Tibial artery (tissue), 4 donors: ENCODE results near the gene CAMK2G.
A peak's percentile ranks its signal among the peaks of the same experiment; 100 is the strongest.

Source experiments
- DNase-seq, 2 donors: peaks; one replicate each; pipeline ENCODE4 v3.0.0-alpha.2; 2019
- H3K27ac ChIP-seq, 2 donors: fragments of 200-600 bp; sonication (generic) in 1 of 2; 1 replicate in 1 of 2; 2 replicates in 1 of 2; pipeline ENCODE4 v1.5.1; 2018 to 2019; ENCODE audit warnings: mild to moderate bottlenecking in 1 of 2
- H3K27me3 ChIP-seq, 2 donors: fragments of 200-600 bp; sonication (generic) in 1 of 2; one replicate each; pipeline versions ENCODE4 v1.5.1 to v1.6.0; 2016 to 2019
- H3K36me3 ChIP-seq, 3 donors: fragments of 200-600 bp; sonication (generic) in 2 of 3; one replicate each; pipeline ENCODE4 v1.5.1; 2016 to 2019; ENCODE audit warnings: mild to moderate bottlenecking in 2 of 3
- H3K4me1 ChIP-seq, 4 donors: fragments of 200-600 bp; sonication (generic) in 2 of 4; 1 replicate in 3 of 4; 2 replicates in 1 of 4; pipeline ENCODE4 v1.5.1; 2016 to 2019
- H3K4me3 ChIP-seq, 2 donors: fragments of 200-600 bp; sonication (generic) in 1 of 2; 1 replicate in 1 of 2; 2 replicates in 1 of 2; pipeline ENCODE4 v1.5.1; 2018 to 2019; ENCODE audit warnings: mild to moderate bottlenecking in 2 of 2
- H3K9me3 ChIP-seq, 3 donors: fragments of 200-600 bp; sonication (generic) in 1 of 3; one replicate each; pipeline ENCODE4 v1.5.1; 2016 to 2019
- intact Hi-C: fragments of 100-400 bp; cut with DNase I; formaldehyde crosslinking; loops from one replicate; pipeline ENCODE4 v1.15.0; 2023; ENCODE audit warnings: low total_unique reads
- TF ChIP-seq, protein P1 (sequence below), 2 experiments: fragments of 200-600 bp in 1 of 2; fragments of 450-650 bp in 1 of 2; IDR thresholded peaks; one replicate each; pipeline ENCODE4 v1.5.1; 2017 to 2019; ENCODE audit warnings: antibody characterized with exemption in 2 of 2, mild to moderate bottlenecking in 1 of 2, moderate library complexity in 1 of 2

The CAMK2G gene

DNA sequence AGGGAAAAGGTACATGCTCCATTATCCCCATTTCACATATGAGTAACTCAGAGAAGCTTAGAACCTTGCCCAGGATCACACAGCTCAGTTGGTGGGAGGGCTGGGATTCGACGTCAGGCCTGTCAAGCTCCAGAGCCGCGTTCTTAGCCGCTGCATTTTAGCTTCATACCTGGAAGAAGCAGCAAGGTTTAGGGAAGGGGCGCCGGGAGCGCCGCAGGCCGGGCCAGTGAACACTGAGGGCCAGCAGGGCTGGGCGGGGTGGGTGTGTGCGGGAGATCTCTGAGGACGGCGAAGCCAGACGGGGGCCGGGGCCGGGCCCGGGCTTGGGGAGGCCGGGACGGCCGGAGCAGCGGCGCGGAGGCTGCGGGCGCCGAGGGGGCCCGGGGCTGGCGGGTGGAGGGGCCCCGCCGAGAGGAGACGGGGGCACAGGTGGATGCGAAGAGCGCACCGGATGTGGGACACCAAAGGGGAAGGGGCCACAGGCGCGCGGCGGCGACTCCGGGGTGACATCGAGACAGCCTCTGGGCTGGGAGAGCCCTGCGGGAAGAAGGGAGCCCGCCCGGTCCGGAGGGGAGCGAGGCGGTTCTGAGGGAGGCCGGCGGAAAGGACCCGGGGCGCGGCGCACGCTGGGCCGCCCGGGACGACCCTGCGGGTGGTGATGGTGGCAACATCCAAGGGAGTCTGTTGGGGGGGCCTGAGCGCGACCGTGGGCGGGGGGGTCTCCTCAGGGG, 63.5 kb downstream of the CAMK2G start:
- TF ChIP-seq, protein P1, sequence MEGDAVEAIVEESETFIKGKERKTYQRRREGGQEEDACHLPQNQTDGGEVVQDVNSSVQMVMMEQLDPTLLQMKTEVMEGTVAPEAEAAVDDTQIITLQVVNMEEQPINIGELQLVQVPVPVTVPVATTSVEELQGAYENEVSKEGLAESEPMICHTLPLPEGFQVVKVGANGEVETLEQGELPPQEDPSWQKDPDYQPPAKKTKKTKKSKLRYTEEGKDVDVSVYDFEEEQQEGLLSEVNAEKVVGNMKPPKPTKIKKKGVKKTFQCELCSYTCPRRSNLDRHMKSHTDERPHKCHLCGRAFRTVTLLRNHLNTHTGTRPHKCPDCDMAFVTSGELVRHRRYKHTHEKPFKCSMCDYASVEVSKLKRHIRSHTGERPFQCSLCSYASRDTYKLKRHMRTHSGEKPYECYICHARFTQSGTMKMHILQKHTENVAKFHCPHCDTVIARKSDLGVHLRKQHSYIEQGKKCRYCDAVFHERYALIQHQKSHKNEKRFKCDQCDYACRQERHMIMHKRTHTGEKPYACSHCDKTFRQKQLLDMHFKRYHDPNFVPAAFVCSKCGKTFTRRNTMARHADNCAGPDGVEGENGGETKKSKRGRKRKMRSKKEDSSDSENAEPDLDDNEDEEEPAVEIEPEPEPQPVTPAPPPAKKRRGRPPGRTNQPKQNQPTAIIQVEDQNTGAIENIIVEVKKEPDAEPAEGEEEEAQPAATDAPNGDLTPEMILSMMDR (IDR thresholded peaks at IDR 0.05): no peak
- no peak for DNase-seq

DNA sequence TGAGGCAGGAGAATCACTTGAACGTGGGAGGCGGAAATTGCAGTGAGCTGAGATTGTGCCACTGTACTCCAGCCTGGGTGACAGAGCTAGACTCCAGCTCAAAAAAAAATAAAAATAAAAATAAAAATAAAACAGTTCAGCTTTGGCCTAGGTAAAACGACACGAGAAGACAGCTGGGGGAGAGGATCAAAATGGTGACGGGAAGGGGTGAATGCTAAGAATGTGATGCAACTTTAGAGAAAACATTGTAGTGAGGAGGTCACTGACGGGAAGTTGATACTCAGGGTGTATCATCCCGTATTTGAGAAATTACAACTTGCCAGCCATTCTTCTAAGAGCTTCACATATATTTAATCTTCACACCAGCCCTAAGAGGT, 64.0 kb downstream of the CAMK2G start:
- intact Hi-C loops: no loop called here
- no peak for DNase-seq
- Histone ChIP-seq H3K27ac (peak overlapping the region; percentile 93 to 94), H3K27me3 (no peaks in the 10 kb centered on the region), H3K36me3 (peaks cover 47 to 69% (median 49%) of the 10 kb centered on the region in 3 donors), H3K4me3 (peak overlapping the region; percentile 84 to 86), H3K9me3 (no peaks in the 10 kb centered on the region), H3K4me1 (peaks cover 0 to 27% (median 17%) of the 10 kb centered on the region in 4 donors)
- TF ChIP-seq, protein P1 (IDR thresholded peaks at IDR 0.05): no peak

More for the DNA sequence above, 63.5 kb downstream of the CAMK2G start:
- H3K36me3 ChIP-seq: peaks cover 47 to 69% (median 49%) of the 10 kb centered on the region in 3 donors
- peak overlapping the region; percentile 84 to 86 for H3K4me3 ChIP-seq
- intact Hi-C loops: no loop called here
- no peaks in the 10 kb centered on the region for H3K9me3 ChIP-seq
- peaks cover 0 to 27% (median 17%) of the 10 kb centered on the region in 4 donors for H3K4me1 ChIP-seq
- H3K27me3 ChIP-seq: no peaks in the 10 kb centered on the region
- peak overlapping the region; percentile 93 to 94 for H3K27ac ChIP-seq

DNA sequence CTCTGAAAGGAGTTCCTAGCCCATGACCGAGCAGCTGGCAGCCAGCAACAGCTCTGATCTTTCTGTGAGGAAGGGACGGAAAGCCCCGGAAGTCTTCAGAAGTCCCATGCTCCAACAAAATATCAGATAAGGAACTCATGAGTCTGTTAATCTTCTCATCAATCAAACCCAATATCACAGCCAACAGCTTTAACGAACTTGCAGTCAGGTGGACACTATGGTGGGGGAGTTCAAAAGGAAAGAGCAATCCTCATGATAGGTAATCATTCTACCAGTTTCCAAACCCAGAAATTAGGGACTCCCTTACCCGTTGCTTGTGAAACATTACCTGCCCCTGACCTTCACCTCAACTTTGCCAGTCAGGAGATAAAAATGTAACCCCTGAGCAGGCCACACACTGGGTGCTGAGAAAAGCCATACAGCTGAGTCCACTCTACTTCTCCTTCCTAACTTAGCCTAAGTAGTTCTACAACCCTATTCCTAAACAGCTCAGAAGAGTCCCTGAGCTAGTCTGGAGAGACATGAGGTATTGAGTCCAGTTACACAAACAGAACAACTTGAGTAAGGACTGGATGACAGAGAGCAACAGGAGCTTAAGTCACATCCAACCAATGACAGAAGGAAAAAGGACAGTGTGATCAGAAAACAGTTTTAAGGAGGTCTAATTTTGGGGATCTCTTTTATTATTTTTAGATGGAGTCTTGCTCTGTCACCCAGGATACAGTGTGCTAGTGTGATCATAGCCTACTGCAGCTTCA, 65.1 kb downstream of the CAMK2G start:
- Histone ChIP-seq H3K36me3 (peaks cover 47 to 69% (median 48%) of the 10 kb centered on the region in 3 donors), H3K9me3 (no peaks in the 10 kb centered on the region), H3K27me3 (no peaks in the 10 kb centered on the region), H3K4me1 (peaks cover 0 to 27% (median 17%) of the 10 kb centered on the region in 4 donors), H3K27ac (no peak overlapping the region), H3K4me3 (no peak overlapping the region)
- TF ChIP-seq, protein P1 (IDR thresholded peaks at IDR 0.05): no peak
- intact Hi-C loops: no loop called here
- no peak for DNase-seq

DNA sequence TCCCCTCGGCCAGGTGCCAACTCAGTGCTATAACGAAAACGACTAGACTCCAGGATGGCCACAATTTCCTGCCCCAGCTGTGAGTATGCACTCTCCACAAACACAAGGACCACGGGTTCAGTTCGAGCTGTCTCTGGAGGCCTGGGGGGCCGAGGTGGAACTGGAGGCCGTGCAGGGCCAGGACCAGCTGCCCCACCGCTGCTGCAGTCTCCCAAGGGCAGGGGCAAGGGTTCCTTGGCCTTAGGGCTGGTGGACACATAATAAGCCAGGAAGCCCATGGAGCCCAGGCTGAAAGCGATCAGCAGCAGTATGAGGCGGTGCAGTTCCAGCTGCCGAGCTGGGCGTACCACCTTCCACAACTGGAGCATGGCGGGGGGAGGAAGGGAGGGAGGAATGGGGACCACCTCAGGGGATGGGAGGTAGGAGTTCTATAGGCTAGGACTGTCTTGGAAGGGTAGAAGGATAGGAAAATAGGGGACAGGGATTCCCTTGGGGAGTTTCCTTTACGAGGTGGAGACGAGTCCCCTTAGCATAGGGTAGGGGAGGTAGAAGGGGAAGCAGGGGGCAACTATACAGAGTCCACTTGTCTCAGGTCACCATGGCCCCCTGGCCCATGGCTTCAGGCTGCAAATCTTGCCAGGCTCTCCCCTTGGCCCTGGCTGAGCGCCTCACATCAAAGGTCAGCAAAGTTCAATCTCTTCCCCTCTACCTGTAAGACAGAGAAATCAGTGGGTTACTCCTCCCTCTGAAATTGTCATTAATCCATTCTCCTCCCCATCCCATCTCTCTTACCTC, 66.1 kb downstream of the CAMK2G start:
- TF ChIP-seq, protein P1 (IDR thresholded peaks at IDR 0.05): no peak
- H3K36me3 ChIP-seq: peaks cover 44 to 69% (median 52%) of the 10 kb centered on the region in 3 donors
- intact Hi-C loops: no loop called here
- peaks cover 0 to 27% (median 17%) of the 10 kb centered on the region in 4 donors for H3K4me1 ChIP-seq
- DNase-seq: no peak
- H3K27ac ChIP-seq: no peak overlapping the region
- H3K27me3 ChIP-seq: no peaks in the 10 kb centered on the region
- H3K4me3 ChIP-seq: no peak overlapping the region
- H3K9me3 ChIP-seq: no peaks in the 10 kb centered on the region

DNA sequence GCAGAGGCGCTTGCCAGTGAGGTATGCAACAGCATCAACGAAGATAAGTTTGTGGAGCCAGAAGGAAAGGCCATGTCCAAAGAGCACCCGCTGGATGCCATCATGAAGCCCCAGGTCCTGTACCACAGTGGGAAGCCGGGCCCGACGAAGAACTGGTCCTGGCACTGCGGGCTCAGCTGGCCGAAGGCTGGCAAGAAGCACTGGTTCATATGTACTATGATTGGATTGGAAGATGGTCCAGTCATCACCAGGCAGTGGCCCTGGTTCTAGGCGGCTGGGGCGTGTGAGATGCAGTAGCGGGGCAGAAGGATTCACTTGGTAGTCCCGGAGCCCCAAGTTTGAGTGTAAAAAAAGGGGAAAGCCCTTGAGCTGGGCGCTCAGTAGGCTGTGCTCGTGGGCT, 66.9 kb downstream of the CAMK2G start:
- Histone ChIP-seq H3K27me3 (no peaks in the 10 kb centered on the region), H3K9me3 (no peaks in the 10 kb centered on the region), H3K4me3 (no peak overlapping the region), H3K36me3 (peaks cover 47 to 69% (median 59%) of the 10 kb centered on the region in 3 donors), H3K4me1 (peaks cover 0 to 27% (median 17%) of the 10 kb centered on the region in 4 donors), H3K27ac (no peak overlapping the region)
- no peak for DNase-seq
- intact Hi-C loops: no loop called here
- TF ChIP-seq, protein P1 (IDR thresholded peaks at IDR 0.05): no peak
